Measurements from ENCODE around the gene ISCA2.

The ISCA2 gene

DNA sequence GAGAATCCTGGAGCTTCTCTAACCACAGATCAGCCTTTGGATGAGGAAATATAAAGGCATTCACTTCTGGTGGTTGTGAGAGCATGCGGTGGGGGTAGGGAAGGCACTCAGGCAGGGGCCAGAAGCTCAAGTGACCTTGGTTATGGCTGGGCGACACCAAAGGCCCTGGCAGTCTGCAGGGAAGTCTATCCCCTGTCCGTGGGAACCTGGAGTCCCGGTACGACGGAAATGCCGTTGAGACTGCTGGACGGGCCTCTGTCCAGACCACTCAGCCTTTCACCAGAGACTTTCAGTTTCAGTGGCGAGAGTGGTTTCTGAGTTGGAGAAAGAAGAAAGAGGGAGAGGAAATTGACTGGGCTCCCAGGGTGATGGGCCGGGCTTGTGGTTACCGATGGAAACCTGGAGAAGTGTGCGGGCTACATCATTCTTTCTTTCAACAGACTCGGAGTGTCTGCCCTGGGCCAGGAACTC is 20.9 kb downstream of the ISCA2 start:
- Histone ChIP-seq H3K27ac (ENCODE audit: low read depth, low read length) (no peak overlapping the region), H3K4me3 (ENCODE audit: low read length) (no peak overlapping the region), H3K4me1 (ENCODE audit: control insufficient read depth, insufficient read depth, low read length) (no peaks in the 10 kb centered on the region), H3K27me3 (ENCODE audit: control insufficient read depth, insufficient read depth, low read length) (peaks cover 3% of the 10 kb centered on the region), H3K9ac (ENCODE audit: low read length) (no peak overlapping the region), H3K36me3 (ENCODE audit: control insufficient read depth, insufficient read depth, low read length) (no peaks in the 10 kb centered on the region)

DNA sequence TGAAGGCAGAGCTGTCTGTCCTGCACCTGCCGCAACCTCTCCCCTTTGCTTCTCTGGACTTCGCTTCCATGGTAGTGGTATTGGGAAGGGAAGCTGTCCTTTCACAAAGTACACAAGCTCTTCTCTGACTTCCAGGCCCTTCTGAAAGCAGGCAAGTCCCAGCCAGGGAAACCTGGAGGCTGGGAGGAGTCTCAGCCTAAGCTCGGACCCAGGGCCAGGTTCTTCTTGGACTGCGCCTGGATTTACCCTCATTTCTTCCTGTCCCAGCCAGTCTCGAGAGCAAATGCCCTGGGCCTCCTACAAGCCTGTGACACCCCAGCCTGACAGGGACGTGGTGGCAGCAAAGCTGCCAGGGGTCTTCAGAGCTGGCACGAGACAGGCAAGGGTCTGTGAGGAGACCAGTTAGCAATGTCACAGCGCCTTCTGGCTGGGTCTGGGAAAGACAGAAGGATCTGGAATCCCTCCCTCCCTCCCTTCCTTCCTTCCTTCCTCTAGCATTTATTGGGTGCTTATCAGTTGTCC is 22.4 kb downstream of the ISCA2 start:
- H3K27ac ChIP-seq (ENCODE audit: low read depth, low read length) = no peak overlapping the region

DNA sequence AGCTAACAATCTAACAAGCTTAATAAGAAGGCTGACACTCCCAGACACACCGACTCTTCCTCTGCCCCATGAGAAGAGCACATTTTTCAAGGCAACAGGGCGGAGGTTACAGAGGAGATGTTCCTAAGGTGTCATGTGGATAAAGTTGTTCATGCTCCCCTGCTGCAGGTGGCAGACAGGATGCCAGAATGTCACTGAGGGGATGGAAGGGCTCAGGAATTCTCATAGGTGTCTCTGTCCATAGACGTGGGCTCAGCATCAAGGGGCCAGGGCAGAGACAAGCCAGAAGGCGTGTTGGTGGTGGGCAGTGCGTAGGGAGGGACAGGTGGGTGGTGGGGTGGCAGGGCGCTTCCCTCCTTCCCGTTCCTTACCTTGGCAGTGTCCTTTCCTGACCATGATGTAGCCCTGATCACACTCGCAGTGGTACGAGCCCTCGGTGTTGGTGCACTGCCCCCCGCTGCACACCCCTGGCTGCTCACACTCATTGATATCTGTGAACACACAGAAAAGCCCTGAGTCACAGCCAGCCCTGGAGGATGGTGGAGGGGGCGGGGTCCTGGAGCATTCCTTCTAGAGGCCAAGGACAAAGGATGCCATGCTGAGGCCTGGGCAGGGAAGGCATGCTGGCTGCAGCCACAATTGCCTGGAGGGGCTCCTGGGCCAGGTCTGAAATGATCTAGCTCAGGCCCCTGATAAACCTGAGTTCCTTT is 23.0 kb downstream of the ISCA2 start:
- Histone ChIP-seq H3K9ac (ENCODE audit: low read length) (no peak overlapping the region), H3K27ac (ENCODE audit: low read depth, low read length) (no peak overlapping the region), H3K36me3 (ENCODE audit: control insufficient read depth, insufficient read depth, low read length) (no peaks in the 10 kb centered on the region), H3K27me3 (ENCODE audit: control insufficient read depth, insufficient read depth, low read length) (no peaks in the 10 kb centered on the region), H3K4me1 (ENCODE audit: control insufficient read depth, insufficient read depth, low read length) (no peaks in the 10 kb centered on the region), H3K4me3 (ENCODE audit: low read length) (no peak overlapping the region)

More for the DNA sequence above, 22.4 kb downstream of the ISCA2 start:
- H3K36me3 ChIP-seq (ENCODE audit: control insufficient read depth, insufficient read depth, low read length) = no peaks in the 10 kb centered on the region
- H3K9ac ChIP-seq (ENCODE audit: low read length) = no peak overlapping the region
- no peak overlapping the region for H3K4me3 ChIP-seq (ENCODE audit: low read length)
- H3K27me3 ChIP-seq (ENCODE audit: control insufficient read depth, insufficient read depth, low read length) = no peaks in the 10 kb centered on the region
- no peaks in the 10 kb centered on the region for H3K4me1 ChIP-seq (ENCODE audit: control insufficient read depth, insufficient read depth, low read length)

DNA sequence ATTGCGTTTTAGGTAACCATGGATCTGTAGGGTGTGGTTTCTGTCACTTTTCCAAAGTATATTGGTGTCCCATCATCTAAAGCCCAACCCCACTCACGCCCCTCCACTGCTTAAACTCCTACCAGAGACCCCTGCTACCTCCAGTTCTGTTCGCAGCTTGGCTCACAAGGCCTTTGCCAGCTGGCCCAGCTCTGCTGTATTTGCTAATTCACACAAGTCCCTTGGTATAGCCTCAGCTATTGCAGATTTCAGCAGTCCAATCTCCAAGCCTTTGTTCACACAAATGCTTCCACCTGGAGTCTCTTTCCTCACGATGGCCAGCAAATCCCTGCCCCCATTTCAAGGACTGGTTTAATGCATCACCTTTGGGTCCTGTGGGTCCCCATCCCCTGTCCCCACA is 24.2 kb downstream of the ISCA2 start:
- Histone ChIP-seq H3K27ac (ENCODE audit: low read depth, low read length) (no peak overlapping the region), H3K4me1 (ENCODE audit: control insufficient read depth, insufficient read depth, low read length) (no peaks in the 10 kb centered on the region), H3K27me3 (ENCODE audit: control insufficient read depth, insufficient read depth, low read length) (no peaks in the 10 kb centered on the region), H3K9ac (ENCODE audit: low read length) (no peak overlapping the region), H3K36me3 (ENCODE audit: control insufficient read depth, insufficient read depth, low read length) (no peaks in the 10 kb centered on the region), H3K4me3 (ENCODE audit: low read length) (no peak overlapping the region)

DNA sequence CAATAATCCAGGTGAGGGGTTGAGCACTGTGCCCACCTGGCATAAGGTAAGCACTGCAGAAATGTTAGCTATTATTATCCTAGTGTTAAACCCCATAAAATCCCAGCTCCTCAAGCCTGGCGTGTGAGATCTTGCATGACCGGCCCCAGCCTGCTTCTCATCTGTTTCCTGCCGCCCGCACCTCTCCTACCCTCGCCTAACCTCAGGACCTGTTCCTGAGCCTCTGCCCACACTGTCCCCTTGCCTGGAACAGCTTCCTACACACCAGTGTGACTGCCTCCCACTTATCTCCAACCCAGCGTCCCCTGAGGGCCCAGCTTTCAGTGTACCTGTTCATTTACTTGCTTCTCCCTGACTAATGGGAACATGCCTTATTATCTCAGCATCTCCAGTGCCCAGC is 24.7 kb downstream of the ISCA2 start:
- Histone ChIP-seq H3K4me1 (ENCODE audit: control insufficient read depth, insufficient read depth, low read length) (no peaks in the 10 kb centered on the region), H3K27me3 (ENCODE audit: control insufficient read depth, insufficient read depth, low read length) (no peaks in the 10 kb centered on the region), H3K9ac (ENCODE audit: low read length) (no peak overlapping the region), H3K4me3 (ENCODE audit: low read length) (no peak overlapping the region), H3K27ac (ENCODE audit: low read depth, low read length) (no peak overlapping the region), H3K36me3 (ENCODE audit: control insufficient read depth, insufficient read depth, low read length) (no peaks in the 10 kb centered on the region)

DNA sequence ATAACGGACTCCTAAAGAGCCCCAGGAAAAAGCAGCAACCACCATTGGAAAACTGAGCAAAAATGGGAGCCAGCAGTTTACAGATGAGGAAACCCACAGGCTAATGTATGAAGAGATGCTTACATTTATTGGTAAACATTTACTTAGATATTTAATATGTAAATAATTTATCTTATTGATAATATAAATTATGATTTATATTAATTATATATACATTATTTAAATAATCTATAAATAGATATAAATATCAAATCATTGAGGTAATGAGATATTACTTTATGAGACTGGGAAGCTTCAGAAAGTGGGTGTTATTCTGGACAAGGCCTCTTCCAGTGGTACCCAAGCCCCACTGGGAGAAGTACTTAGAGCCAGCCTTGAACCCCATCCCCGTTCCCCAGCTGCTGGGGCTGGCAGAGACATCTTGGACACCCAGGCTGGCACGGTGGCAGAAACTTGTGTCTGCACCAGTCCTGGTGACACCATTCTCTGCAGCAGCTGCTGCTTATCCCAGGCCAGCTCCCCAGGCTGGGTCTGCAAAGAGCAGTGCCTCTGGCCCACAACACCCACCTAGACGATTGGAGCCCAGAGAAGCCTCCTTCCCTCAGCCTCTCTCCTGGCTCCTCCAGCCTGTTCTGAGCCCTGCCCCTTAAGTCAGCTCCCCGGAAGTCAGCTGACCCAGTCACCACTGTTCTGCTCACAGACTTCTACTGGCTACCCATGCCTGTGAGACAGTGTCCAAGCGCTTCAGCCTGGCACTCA is 25.9 kb downstream of the ISCA2 start:
- no peaks in the 10 kb centered on the region for H3K36me3 ChIP-seq (ENCODE audit: control insufficient read depth, insufficient read depth, low read length)
- H3K27me3 ChIP-seq (ENCODE audit: control insufficient read depth, insufficient read depth, low read length) = no peaks in the 10 kb centered on the region
- H3K4me1 ChIP-seq (ENCODE audit: control insufficient read depth, insufficient read depth, low read length) = no peaks in the 10 kb centered on the region
- no peak overlapping the region for H3K9ac ChIP-seq (ENCODE audit: low read length)
- no peak overlapping the region for H3K4me3 ChIP-seq (ENCODE audit: low read length)
- H3K27ac ChIP-seq (ENCODE audit: low read depth, low read length) = no peak overlapping the region

DNA sequence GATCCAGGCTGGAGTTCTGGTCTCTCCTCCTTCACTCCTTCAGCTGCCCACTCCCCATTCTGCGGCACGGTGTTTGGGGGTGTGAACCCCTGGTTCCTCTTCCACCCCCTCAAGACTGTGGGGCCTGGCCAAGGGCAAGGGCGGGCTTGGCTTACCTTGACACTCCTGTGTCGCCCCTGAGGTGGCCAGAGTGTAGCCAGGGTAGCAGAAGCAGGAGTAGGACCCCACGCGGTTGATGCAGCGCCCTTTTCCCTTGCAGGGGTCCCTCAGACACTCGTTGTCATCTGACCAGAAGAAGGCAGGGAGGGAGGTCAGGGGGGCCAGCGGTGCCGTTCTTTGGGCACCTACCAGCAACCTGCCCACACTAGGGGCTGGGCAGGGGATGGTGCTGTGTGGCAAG is 28.2 kb downstream of the ISCA2 start:
- Histone ChIP-seq H3K36me3 (ENCODE audit: control insufficient read depth, insufficient read depth, low read length) (no peaks in the 10 kb centered on the region), H3K9ac (ENCODE audit: low read length) (no peak overlapping the region), H3K4me1 (ENCODE audit: control insufficient read depth, insufficient read depth, low read length) (no peaks in the 10 kb centered on the region), H3K27me3 (ENCODE audit: control insufficient read depth, insufficient read depth, low read length) (no peaks in the 10 kb centered on the region), H3K4me3 (ENCODE audit: low read length) (no peak overlapping the region), H3K27ac (ENCODE audit: low read depth, low read length) (no peak overlapping the region)

DNA sequence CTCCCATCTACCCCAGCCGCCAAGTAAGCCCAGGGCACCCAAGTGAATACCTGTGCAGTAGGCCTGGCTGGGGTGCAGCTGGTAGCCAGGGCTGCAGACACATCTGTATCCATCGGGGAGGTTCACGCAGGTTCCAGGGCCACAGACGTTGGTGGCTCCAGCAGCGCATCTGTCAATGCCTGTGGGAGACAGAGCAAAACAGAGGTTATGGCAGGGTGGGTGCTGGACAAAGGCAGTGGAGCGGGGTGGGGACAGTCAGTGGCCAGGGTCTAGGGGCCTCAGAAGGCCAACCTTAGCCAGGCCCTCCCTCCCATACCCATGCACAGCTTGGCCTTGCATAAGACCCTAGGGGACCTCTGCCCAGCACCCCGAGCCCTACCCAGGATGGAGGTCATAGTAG is 29.2 kb downstream of the ISCA2 start:
- no peak overlapping the region for H3K4me3 ChIP-seq (ENCODE audit: low read length)
- no peaks in the 10 kb centered on the region for H3K4me1 ChIP-seq (ENCODE audit: control insufficient read depth, insufficient read depth, low read length)
- H3K9ac ChIP-seq (ENCODE audit: low read length) = no peak overlapping the region
- no peaks in the 10 kb centered on the region for H3K36me3 ChIP-seq (ENCODE audit: control insufficient read depth, insufficient read depth, low read length)
- H3K27me3 ChIP-seq (ENCODE audit: control insufficient read depth, insufficient read depth, low read length) = no peaks in the 10 kb centered on the region
- no peak overlapping the region for H3K27ac ChIP-seq (ENCODE audit: low read depth, low read length)

DNA sequence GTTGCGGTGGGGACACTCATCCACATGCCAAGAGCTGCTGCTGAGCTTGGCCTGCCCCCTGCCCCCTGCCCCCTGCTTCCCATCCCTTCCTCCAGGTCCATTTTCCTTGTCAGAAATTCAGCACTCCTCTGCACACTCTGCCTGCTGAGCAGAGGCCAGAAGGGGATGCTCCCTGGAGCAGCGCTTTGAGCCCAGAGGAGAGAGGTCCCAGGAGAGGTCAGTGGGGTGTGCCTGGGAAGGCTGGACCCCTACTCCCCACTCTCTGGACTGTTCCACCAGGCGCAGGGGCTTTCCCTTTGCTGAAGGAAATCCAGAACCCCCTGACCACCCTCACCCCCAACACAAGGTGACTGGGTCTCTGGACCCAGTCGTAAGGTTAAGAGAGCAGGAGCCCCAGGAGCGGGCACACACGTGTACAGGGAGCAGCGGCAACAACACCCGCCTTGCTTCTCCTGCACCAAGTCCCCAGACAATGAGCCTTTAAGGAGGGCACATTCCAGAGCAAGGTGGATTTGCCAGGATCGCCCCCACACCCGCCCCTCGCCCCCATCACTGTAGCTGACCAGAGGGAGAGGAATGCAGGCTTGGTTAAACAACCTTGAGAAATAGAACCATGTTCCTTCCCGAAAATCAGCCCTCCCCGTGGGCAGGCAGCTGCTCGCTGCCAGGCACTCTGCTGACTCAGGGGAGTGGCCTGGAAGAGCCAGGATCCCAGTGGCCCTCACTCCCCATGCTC is 30.7 kb downstream of the ISCA2 start:
- H3K27me3 ChIP-seq (ENCODE audit: control insufficient read depth, insufficient read depth, low read length) = no peaks in the 10 kb centered on the region
- no peak overlapping the region for H3K27ac ChIP-seq (ENCODE audit: low read depth, low read length)
- no peaks in the 10 kb centered on the region for H3K4me1 ChIP-seq (ENCODE audit: control insufficient read depth, insufficient read depth, low read length)
- H3K36me3 ChIP-seq (ENCODE audit: control insufficient read depth, insufficient read depth, low read length) = no peaks in the 10 kb centered on the region
- no peak overlapping the region for H3K9ac ChIP-seq (ENCODE audit: low read length)
- no peak overlapping the region for H3K4me3 ChIP-seq (ENCODE audit: low read length)

DNA sequence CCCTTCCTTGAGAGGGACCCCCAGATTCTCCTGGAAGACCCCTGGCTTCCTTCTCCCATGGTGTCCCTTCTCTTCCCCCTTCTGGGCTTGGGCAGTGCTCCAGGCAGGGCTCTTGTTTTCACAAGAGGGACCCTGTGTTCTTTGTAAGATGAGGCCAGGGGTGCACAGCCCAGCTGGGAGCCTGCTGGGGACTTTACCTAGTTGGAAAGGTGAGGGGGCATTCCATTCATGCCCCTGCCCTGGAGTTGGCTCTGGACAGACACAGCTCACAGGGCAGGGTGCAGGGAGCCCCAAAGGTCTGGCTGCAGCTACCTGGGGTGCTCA is 31.2 kb downstream of the ISCA2 start:
- Histone ChIP-seq H3K9ac (ENCODE audit: low read length) (no peak overlapping the region), H3K4me3 (ENCODE audit: low read length) (no peak overlapping the region), H3K27ac (ENCODE audit: low read depth, low read length) (no peak overlapping the region), H3K4me1 (ENCODE audit: control insufficient read depth, insufficient read depth, low read length) (no peaks in the 10 kb centered on the region), H3K36me3 (ENCODE audit: control insufficient read depth, insufficient read depth, low read length) (no peaks in the 10 kb centered on the region), H3K27me3 (ENCODE audit: control insufficient read depth, insufficient read depth, low read length) (no peaks in the 10 kb centered on the region)

DNA sequence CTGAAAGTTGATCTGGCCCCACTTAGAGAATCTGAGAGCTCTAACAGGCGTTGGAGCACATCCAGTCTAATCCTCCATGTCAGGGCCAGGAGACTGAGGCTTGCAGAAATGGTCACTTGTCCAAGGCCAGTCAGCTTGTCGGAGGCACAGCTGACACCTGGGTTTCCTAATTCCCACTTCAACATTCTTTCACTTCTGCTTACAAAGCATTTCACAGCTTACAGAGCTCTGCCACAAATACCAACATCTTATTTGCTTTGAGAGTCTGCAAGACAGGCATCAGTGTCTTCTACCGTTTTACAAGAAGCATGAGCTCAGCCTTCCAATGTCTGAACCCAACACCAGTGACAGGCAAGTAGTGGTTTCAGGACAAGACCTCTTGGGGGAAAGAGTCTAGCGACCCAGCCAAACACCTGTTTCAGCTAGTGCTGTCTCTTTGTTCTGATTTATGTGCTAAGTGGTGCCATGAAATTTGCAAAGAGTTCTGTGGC is 31.8 kb downstream of the ISCA2 start:
- Histone ChIP-seq H3K4me1 (ENCODE audit: control insufficient read depth, insufficient read depth, low read length) (no peaks in the 10 kb centered on the region), H3K36me3 (ENCODE audit: control insufficient read depth, insufficient read depth, low read length) (no peaks in the 10 kb centered on the region), H3K4me3 (ENCODE audit: low read length) (no peak overlapping the region), H3K27ac (ENCODE audit: low read depth, low read length) (no peak overlapping the region), H3K9ac (ENCODE audit: low read length) (no peak overlapping the region), H3K27me3 (ENCODE audit: control insufficient read depth, insufficient read depth, low read length) (no peaks in the 10 kb centered on the region)

DNA sequence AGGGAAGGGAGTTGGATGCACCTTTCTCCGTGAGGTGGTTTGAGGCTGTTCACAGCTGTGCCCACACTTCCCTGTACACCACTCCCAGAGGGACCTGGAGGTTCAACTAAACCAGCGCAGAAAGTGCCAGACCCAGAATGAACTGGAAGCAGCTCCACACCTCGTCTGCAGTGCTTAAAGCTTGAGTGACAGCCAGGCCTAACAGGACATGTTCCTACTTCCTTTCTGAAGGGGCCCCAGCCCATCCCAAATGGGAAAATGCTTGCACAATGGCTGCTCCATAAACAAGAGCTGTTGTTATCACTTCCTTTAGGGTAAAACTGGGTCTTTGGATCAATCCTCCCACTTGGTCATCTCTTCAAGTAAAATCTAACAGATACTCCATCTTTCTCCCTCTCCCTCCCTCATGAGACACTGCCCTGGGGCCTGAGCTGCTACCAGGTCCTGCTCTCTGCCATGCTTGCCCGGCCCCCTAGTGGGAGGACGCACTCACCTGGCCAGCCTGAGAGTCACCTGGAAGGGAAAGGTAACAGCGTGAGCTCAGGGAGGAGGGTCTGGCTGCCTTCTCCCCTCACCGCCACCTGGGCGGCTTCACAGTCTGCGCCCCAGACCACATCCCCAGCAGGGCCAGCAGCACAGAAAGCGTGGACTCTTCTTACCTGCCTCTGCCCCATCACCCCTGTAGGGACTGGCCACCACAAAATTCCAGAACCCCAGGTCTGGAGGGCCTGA is 33.5 kb downstream of the ISCA2 start:
- no peaks in the 10 kb centered on the region for H3K27me3 ChIP-seq (ENCODE audit: control insufficient read depth, insufficient read depth, low read length)
- no peak overlapping the region for H3K9ac ChIP-seq (ENCODE audit: low read length)
- no peaks in the 10 kb centered on the region for H3K4me1 ChIP-seq (ENCODE audit: control insufficient read depth, insufficient read depth, low read length)
- no peak overlapping the region for H3K4me3 ChIP-seq (ENCODE audit: low read length)
- no peaks in the 10 kb centered on the region for H3K36me3 ChIP-seq (ENCODE audit: control insufficient read depth, insufficient read depth, low read length)
- no peak overlapping the region for H3K27ac ChIP-seq (ENCODE audit: low read depth, low read length)

Data from rectal smooth muscle tissue (tissue), 1 donor.